ENCODE data around the gene RABL6.

DNA sequence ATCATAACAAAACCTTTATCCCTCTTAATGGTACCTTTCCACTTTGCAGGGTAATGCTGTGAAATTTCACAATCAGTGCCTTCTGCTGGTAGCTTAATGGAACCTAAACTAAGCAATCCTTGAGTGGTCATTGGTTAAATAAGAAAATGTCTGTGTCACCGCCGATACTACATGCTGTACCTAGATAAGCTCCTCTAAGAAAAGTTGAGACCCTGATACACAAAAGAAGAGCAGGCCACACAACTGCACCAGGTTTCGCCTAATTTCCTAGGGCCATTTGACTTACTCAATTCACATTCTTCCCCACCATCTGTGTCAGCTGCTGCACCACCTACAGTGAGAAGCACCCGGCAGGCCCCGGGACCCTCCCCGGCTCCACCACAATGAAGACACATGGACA, 67.4 kb downstream of the RABL6 start:
- TF ChIP-seq, protein P1, sequence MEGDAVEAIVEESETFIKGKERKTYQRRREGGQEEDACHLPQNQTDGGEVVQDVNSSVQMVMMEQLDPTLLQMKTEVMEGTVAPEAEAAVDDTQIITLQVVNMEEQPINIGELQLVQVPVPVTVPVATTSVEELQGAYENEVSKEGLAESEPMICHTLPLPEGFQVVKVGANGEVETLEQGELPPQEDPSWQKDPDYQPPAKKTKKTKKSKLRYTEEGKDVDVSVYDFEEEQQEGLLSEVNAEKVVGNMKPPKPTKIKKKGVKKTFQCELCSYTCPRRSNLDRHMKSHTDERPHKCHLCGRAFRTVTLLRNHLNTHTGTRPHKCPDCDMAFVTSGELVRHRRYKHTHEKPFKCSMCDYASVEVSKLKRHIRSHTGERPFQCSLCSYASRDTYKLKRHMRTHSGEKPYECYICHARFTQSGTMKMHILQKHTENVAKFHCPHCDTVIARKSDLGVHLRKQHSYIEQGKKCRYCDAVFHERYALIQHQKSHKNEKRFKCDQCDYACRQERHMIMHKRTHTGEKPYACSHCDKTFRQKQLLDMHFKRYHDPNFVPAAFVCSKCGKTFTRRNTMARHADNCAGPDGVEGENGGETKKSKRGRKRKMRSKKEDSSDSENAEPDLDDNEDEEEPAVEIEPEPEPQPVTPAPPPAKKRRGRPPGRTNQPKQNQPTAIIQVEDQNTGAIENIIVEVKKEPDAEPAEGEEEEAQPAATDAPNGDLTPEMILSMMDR (conservative IDR thresholded peaks at IDR 0.05): no peak
- TF ChIP-seq ZFX (IDR thresholded peaks at IDR 0.05): no peak

Data from C4-2B (cell line).